Endodermal cell (in vitro differentiated cells): ENCODE measurements around the gene DAGLA. TPM values are rescaled to one million over a fixed set of nuclear protein-coding genes. Genes with fewer than 3 reads are reported as not detected.

Experiments
- DNase-seq: peaks from one replicate; pipeline ENCODE4 v3.0.0-alpha.2; 2017
- H3K27ac ChIP-seq: 2 replicates; pipeline ENCODE4 v1.5.1; 2013; ENCODE audit warnings: mild to moderate bottlenecking, low read depth, low read length, moderate library complexity
- H3K27me3 ChIP-seq: 2 replicates; pipeline ENCODE4 v1.6.1; 2013; ENCODE audit warnings: mild to moderate bottlenecking, low read length, moderate library complexity; ENCODE audit not compliant: insufficient read depth, control insufficient read depth, poor library complexity, severe bottlenecking
- H3K36me3 ChIP-seq: 2 replicates; pipeline ENCODE4 v1.7.0; 2013; ENCODE audit warnings: mild to moderate bottlenecking, low read length, moderate library complexity; ENCODE audit not compliant: control insufficient read depth, insufficient read depth
- H3K4me1 ChIP-seq: one replicate; pipeline ENCODE4 v1.7.0; 2013; ENCODE audit warnings: low read length; ENCODE audit not compliant: control insufficient read depth, insufficient read depth
- H3K4me3 ChIP-seq: 2 replicates; pipeline ENCODE4 v1.5.1; 2013; ENCODE audit warnings: mild to moderate bottlenecking, low read length, moderate library complexity
- H3K9ac ChIP-seq: 2 replicates; pipeline ENCODE4 v1.6.1; 2013; ENCODE audit warnings: mild to moderate bottlenecking, low read length, moderate library complexity; ENCODE audit not compliant: poor library complexity, severe bottlenecking; ENCODE audit errors: extremely low read depth
- H3K9me3 ChIP-seq: 2 replicates; pipeline ENCODE4 v1.6.1; 2013; ENCODE audit warnings: mild to moderate bottlenecking, low read length, moderate library complexity; ENCODE audit not compliant: control insufficient read depth
- H3K27ac Mint-ChIP-seq: 2 replicates; pipeline ENCODE4 v1.8.0; 2020; ENCODE audit warnings: mixed read lengths
- H3K27me3 Mint-ChIP-seq: 2 replicates; pipeline ENCODE4 v1.8.0; 2021; ENCODE audit warnings: mild to moderate bottlenecking, mixed read lengths; ENCODE audit not compliant: insufficient read depth
- H3K36me3 Mint-ChIP-seq: 2 replicates; pipeline ENCODE4 v1.8.0; 2020; ENCODE audit warnings: low read depth, mixed read lengths
- H3K4me1 Mint-ChIP-seq: 2 replicates; pipeline ENCODE4 v1.8.0; 2020; ENCODE audit warnings: mixed read lengths
- H3K4me3 Mint-ChIP-seq: 2 replicates; pipeline ENCODE4 v1.8.0; 2020; ENCODE audit warnings: mild to moderate bottlenecking, moderate library complexity, mixed read lengths
- H3K9me3 Mint-ChIP-seq: 2 replicates; pipeline ENCODE4 v1.8.0; 2020; ENCODE audit warnings: mild to moderate bottlenecking, mixed read lengths
- CTCF ChIP-seq: fragments of 200-600 bp; sonication (generic); conservative IDR thresholded peaks from 2 replicates; pipeline ENCODE4 v1.5.0; 2021; ENCODE audit warnings: antibody characterized with exemption, mild to moderate bottlenecking
- WGBS, 2 experiments: methylation state at CpG; one replicate each; pipeline versions ENCODE4 v1.1.5 to v1.1.7; 2013; ENCODE audit warnings: missing lambda C conversion rate in 2 of 2, mixed read lengths in 1 of 2; ENCODE audit not compliant: insufficient coverage in 1 of 2, insufficient read length in 1 of 2; 5-methylcytosine and 5-hydroxymethylcytosine counted together
- total RNA-seq, 2 donors: library from RNA; stranded (reverse); fragmentation: NEBNext Ultra II Directional in 1 of 2; extraction: Animal tissue kit (Norgen Biotek cat#: 25700) in 1 of 2; gene quantifications; 2 replicates in 1 of 2; 3 replicates in 1 of 2; pipeline ENCODE4 v1.2.1, GENCODE V29; 2021

DAGLA gene
- total RNA-seq, 2 donors from 2014 or later = 5.6 to 8.7 TPM

GRCh38 chr11:61737636-61738386, 57.6 kb downstream of the DAGLA start:
- H3K4me1 Mint-ChIP-seq = no peaks in the 10 kb centered on the region
- Histone ChIP-seq H3K27me3 (no peaks in the 10 kb centered on the region), H3K36me3 (no peaks in the 10 kb centered on the region), H3K9me3 (no peaks in the 10 kb centered on the region), H3K27ac (no peak overlapping the region), H3K9ac (no peak overlapping the region), H3K4me1 (peaks cover 4% of the 10 kb centered on the region), H3K4me3 (no peak overlapping the region)
- no peaks in the 10 kb centered on the region for H3K9me3 Mint-ChIP-seq
- peak; percentile 75 for DNase-seq
- H3K36me3 Mint-ChIP-seq = peaks cover 15% of the 10 kb centered on the region
- peak; percentile 37 for TF ChIP-seq CTCF
- no peaks in the 10 kb centered on the region for H3K27me3 Mint-ChIP-seq
- WGBS, 2 experiments = 87 to 95% methylated on average over 10 to 23 of the region's 23 CpGs
- H3K27ac Mint-ChIP-seq = peak overlapping the region; percentile 86
- no peak overlapping the region for H3K4me3 Mint-ChIP-seq

GRCh38 chr11:61738776-61739175, 58.6 kb downstream of the DAGLA start:
- no peaks in the 10 kb centered on the region for H3K4me1 Mint-ChIP-seq
- Histone ChIP-seq H3K27me3 (no peaks in the 10 kb centered on the region), H3K4me1 (peaks cover 4% of the 10 kb centered on the region), H3K27ac (no peak overlapping the region), H3K4me3 (no peak overlapping the region), H3K9me3 (no peaks in the 10 kb centered on the region), H3K36me3 (no peaks in the 10 kb centered on the region), H3K9ac (no peak overlapping the region)
- WGBS, 2 experiments = 80 to 92% methylated on average over 1 to 7 of the region's 7 CpGs
- TF ChIP-seq CTCF = no peak
- no peaks in the 10 kb centered on the region for H3K9me3 Mint-ChIP-seq
- no peak overlapping the region for H3K4me3 Mint-ChIP-seq
- no peaks in the 10 kb centered on the region for H3K27me3 Mint-ChIP-seq
- no peak for DNase-seq
- H3K27ac Mint-ChIP-seq = no peak overlapping the region
- H3K36me3 Mint-ChIP-seq = peaks cover 16% of the 10 kb centered on the region

- no peak overlapping the region for H3K9ac ChIP-seq
- 94% methylated on average over 6 to 15 of the region's 15 CpGs for WGBS, 2 experiments
Observed at GRCh38 chr11:61739413-61739812, 59.2 kb downstream of the DAGLA start.

More at GRCh38 chr11:61739413-61739812, 59.2 kb downstream of the DAGLA start:
- Mint-ChIP-seq H3K36me3 (peaks cover 16% of the 10 kb centered on the region), H3K27me3 (no peaks in the 10 kb centered on the region), H3K27ac (no peak overlapping the region), H3K4me1 (no peaks in the 10 kb centered on the region), H3K4me3 (no peak overlapping the region), H3K9me3 (no peaks in the 10 kb centered on the region)
- Histone ChIP-seq H3K27me3 (no peaks in the 10 kb centered on the region), H3K36me3 (no peaks in the 10 kb centered on the region), H3K27ac (no peak overlapping the region), H3K9me3 (no peaks in the 10 kb centered on the region), H3K4me1 (peaks cover 4% of the 10 kb centered on the region), H3K4me3 (no peak overlapping the region)
- no peak for DNase-seq
- no peak for TF ChIP-seq CTCF
